AG09309 (cell line): ENCODE data around the gene TPM2.

Source experiments
- DNase-seq: peaks from one replicate; pipeline ENCODE4 v3.0.0-alpha.2; 2010; ENCODE audit warnings: low read depth
- H3K4me3 ChIP-seq: 2 replicates; pipeline ENCODE4 v1.5.1; 2011; ENCODE audit warnings: mild to moderate bottlenecking, low read depth, low read length, moderate library complexity; ENCODE audit not compliant: control insufficient read depth
- TF ChIP-seq, protein P1 (sequence below): IDR thresholded peaks from 2 replicates; pipeline ENCODE4 v1.5.1; 2011; ENCODE audit warnings: mild to moderate bottlenecking, low read depth, low read length, inconsistent platforms; ENCODE audit not compliant: insufficient read depth, control insufficient read depth; ENCODE audit errors: missing control alignments

TPM2 gene

DNA sequence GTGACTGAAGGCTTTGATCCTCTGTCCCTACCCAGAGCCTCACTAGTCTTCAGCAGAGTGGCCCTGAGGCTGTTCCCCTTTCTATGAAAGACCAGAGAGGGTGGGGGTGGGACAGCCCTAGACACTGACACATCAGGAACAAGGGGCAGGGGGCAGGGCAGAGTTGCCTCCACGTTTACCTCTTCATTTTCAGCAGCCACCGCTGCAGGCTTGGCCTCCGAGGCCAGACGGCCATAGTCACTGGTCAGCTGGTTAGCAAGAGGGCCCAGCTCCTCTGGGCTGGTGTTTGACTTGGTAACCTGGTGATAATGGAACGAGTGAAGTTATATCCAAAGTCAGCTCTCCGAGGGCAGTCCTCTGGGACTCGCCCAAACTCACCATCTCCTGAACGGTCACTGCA is 15.6 kb upstream of the TPM2 start:
- TF ChIP-seq, protein P1, sequence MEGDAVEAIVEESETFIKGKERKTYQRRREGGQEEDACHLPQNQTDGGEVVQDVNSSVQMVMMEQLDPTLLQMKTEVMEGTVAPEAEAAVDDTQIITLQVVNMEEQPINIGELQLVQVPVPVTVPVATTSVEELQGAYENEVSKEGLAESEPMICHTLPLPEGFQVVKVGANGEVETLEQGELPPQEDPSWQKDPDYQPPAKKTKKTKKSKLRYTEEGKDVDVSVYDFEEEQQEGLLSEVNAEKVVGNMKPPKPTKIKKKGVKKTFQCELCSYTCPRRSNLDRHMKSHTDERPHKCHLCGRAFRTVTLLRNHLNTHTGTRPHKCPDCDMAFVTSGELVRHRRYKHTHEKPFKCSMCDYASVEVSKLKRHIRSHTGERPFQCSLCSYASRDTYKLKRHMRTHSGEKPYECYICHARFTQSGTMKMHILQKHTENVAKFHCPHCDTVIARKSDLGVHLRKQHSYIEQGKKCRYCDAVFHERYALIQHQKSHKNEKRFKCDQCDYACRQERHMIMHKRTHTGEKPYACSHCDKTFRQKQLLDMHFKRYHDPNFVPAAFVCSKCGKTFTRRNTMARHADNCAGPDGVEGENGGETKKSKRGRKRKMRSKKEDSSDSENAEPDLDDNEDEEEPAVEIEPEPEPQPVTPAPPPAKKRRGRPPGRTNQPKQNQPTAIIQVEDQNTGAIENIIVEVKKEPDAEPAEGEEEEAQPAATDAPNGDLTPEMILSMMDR, result no peak
- no peak for DNase-seq
- H3K4me3 ChIP-seq, result no peak overlapping the region

DNA sequence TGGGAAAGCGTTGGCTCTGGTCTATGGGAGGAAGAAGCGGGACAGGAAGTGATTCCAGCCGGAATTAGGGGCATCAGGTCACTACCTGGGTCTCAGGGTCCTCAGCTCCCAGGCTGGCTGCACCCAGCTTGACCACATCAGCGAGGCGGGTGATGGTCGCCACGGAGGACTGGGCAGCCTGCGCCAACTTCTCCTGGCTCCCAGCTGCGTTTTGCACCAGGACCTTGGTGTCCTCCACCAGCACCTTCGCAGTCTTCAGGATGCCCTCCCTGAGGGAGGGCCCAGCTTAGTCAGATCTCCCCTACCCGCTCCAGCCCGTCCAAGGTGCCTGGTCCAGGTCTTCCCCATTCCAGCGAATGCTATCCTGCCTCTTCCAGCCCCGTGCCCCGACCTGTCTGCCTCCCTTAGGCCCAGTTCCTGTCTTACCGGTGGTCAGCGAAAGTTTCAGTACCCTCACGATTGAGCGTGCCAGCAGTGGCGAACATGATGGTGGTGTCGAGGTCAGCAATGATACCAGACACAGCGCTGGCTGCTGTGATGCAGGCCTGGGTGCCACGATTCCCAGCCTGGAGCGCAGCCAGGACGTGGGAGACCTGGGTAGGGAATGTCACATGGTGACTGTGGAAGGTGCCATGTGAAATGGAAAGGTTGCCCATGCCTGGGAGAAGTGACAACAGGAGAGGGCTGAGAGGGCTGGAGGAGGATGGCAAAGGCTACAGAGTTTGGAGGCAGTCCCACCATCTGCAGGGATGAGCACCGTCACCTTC is 14.4 kb upstream of the TPM2 start:
- TF ChIP-seq, protein P1, result no peak
- DNase-seq, result no peak
- no peak overlapping the region for H3K4me3 ChIP-seq

DNA sequence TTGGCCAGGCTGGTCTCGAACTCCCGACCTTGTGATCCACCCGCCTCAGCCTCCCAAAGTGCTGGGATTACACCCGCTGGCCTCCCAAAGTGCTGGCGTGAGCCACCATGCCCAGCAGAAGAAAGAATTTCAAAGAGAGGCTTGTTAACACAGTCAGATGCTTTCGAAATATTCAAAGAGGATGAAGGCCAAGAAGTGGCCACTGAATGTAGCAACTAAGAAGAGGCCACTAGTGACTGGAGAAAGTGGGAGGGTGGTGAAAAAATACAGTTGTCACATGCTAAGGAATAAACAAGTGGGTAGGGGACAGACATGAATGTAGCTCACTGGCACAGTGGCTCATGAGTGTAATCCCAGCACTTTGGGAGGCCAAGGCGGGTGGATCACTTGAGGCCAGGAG is 13.0 kb upstream of the TPM2 start:
- TF ChIP-seq, protein P1, result no peak

DNA sequence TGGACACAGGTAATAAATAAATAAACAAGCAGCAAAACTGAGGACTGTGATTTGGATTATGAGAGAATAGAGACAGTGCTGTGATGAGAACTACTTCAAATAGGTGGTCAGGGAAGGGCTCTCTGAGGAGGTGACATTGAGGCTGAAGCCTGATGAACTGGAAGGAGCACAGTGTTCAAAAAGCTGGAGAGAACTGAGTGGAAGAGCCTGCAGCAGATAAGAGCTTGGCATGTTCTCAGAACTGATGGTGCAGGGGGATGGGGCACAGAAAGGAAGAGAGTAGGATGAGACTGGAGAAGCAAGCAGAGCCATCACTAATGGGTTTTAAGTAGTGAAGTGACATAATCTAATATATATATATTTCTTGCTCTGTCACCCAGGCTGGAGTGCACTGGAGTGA is 11.2 kb upstream of the TPM2 start:
- no peak overlapping the region for H3K4me3 ChIP-seq
- TF ChIP-seq, protein P1, result no peak
- DNase-seq, result no peak

More for the DNA sequence above, 13.0 kb upstream of the TPM2 start:
- H3K4me3 ChIP-seq, result no peak overlapping the region
- DNase-seq, result no peak

DNA sequence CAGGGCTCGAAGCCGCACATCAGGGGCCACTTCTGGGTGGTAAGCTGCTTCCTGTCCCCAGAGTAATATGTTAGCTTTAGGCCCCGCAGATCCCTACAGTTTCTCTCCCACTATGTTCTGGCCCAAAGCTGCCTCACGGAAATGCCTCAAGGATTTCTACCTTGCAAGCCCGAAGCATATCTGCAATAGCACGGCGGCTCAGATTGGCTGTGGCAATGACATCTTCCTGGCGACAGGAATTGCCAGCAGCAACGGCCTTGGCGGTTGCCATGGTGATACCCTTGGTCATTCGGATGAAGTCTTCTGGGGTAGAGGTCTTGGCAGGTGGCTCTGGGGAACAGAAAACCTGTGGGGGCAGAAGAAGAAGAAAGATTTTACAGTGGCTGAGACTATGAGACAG is 10.3 kb upstream of the TPM2 start:
- TF ChIP-seq, protein P1, result no peak
- H3K4me3 ChIP-seq, result no peak overlapping the region

DNA sequence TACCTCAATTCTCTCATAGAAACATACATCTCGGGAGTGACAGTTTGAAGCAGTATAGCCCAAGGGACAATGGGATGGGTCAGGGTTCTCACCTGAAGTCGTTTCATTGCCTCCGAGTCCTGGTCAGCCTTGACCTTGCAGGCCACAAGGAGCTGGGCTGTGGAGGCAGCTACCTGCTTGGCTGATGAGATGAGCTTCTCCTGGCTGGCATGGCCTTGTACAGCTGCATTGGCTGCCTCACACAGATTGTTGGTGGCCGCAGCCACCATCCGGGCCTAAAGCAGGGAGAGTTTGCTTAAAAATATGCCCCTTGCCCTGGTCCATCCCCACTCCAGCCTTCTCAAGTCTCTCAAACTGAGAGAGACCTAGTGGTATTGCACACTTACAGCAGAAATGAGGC is 8.5 kb upstream of the TPM2 start:
- no peak overlapping the region for H3K4me3 ChIP-seq
- no peak for DNase-seq
- TF ChIP-seq, protein P1, result no peak

More for the DNA sequence above, 10.3 kb upstream of the TPM2 start:
- no peak for DNase-seq
